ENCODE results near the gene NPVF.

NPVF gene, protein sequence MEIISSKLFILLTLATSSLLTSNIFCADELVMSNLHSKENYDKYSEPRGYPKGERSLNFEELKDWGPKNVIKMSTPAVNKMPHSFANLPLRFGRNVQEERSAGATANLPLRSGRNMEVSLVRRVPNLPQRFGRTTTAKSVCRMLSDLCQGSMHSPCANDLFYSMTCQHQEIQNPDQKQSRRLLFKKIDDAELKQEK

DNA sequence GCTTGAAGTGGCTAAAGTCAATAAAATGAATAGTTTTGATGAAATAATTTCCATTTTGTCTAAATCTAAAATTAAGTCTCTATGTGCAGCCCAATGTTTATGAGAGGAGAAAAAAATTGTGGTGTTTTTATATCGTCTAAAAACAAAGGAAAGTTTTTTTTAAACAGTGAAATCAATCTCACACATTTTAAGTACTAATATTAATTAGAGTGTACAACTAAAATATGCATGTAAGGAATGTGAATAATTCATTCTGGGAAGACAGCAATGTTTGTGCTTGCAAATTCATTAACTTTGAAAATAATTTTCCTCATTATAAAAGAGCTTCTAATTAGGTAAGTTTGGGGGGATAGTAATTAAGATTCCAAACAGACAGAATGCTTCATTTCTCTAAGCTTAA is at the start of gene NPVF:
TSS of gene NPVF (minus strand) at position 101 of the 400 bp plus-strand sequence. CDS start at position 54, 47 bp downstream.
- no peak for DNase-seq

DNA sequence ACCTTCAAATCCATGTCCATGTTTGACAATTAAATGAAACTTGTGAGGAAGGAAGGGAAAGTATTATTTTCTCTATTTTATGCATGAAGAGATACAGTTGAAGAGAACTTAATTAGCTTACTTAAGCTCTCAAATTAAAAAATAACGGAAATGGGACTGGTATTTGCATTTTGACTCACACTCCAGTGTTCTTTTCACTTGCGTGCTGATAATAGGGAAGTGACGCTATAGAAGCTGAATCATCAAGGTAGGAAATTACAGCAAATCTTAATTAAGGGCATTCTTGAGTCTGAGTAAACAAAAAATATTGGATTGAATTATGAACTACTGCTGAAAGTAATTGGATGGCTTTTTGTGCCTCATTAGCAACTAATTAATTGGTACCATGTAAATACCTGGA is 44.0 kb upstream of the NPVF start:
- DNase-seq, result no peak

DNA sequence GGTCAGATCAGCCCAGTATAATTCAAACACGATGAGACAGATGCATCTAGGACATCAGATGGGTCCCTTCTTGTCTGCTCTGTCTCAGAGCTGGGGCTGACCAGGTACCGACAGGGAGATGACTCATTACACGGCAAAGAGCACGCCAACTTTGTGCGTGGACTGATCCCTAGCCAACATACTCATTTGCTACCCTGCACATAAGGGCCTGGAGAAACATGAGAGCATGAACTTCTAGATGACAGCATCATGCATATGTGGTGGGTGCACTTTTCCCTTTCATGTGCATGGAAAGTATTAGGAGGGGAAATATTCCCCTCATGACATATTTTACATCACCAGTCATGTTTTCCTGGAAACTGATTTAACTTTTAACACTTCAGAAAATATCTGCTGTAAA is 35.1 kb upstream of the NPVF start:
- no peak for DNase-seq

DNA sequence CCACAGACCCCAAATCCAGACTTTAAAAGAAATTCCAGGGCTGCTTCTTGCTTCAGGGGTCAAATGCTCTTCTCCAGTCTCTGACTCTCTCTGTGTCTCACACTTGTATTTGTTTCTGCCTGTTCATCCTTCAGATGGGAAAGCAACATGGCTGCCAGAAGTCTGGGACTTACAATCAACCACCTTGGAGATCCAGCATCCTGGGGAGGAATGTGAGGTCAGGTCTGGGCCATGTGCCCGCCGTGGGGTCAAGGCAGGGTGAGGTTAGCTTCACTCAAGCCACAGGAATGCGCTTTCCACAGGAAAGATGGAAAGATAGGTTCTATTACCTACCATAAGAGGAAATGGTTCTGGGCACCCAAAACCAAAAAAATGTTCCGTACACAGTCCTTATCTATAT is 34.3 kb upstream of the NPVF start:
- no peak for DNase-seq

DNA sequence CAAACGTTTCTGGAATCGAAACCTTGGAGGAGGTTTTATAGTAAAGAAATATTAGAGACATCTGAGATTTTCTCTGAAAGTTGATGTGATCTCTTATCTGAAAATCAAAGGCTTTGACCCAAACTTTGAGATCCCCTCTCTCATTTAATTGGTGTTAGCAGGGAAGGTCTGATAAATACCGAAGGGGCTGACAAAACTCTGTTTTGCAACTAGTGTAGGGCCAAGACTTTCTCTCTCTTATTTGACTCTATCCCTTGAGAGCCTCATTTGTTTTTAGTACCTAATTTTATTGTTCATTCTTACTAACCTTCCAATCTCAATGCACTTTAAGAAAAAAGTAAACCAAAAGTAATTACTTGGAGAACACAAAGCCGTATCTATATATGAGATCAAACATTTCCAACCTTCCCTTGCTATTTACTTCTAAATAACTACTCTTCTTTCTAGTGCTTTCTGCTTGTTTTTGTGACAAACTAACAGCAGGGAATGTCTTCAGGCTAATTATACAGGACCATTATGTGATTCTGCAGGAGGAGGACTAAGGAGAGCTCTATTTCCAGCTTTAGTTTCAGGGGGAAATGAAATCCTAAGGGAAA is 33.4 kb upstream of the NPVF start:
- DNase-seq, result no peak

DNA sequence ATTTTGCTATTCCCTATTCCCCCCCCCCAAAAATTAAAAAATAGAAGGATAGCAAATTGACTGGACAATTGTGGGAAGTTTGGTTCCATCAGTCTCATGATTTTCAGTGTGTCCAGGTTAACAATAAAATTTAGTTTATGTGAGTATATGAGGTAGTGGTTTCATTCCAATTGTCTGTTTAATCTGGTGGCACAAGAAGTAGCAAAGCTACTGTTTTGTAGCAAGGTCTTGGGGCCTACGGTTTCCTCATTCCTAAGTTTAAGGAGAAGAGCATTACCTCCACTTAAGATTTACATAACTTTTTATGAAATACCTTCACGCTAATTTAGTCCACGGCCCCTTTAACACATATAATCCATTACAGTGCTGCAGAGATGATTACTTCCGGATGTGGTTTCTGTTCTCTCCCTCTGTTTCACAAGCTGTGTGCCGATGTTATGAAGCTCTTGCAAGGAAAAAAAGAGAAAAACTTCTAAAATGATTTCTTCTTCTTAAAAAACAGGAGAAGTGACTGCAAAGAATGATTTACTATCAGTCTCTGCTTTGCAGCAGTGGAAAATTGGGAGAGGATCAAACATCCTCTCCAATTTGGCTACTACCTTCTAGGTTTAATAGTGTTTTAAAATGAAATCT is 32.7 kb upstream of the NPVF start:
- DNase-seq, result peak; percentile 8

DNA sequence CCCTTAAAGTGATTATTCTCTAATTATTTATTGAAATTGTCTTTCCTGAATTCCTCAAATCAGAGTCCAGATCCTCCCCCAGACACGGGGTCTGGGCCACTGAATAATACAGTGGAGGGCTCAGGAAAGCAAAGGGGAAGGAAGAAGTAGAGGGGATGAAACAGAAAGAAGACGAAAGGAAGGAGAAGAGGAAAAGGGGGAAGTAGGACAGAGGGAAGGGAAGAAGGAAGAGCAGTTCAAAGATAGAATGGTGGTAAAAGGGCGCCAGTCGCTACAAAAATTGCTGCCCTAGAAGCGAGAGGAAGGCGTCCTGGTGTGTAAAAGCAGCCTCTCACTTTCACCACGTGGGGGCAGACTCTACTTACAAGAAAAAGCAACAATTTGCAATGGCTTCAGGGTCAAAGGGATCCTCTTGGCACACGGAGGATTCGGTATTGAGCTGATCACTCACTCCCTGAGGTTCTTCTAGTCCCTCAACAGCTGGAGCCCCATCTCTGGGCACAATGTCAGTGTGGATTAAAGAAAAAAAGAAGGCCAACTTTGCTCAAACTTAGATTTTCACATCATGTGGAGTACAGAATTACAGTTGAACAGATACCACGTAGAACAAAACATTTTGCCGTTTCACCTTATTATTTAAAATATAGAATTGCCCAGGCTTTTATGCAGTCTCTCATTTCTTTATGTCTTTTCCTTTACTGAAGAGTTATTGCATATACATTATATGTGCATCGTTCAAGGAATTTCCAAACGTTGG is 31.4 kb upstream of the NPVF start:
- no peak for DNase-seq

DNA sequence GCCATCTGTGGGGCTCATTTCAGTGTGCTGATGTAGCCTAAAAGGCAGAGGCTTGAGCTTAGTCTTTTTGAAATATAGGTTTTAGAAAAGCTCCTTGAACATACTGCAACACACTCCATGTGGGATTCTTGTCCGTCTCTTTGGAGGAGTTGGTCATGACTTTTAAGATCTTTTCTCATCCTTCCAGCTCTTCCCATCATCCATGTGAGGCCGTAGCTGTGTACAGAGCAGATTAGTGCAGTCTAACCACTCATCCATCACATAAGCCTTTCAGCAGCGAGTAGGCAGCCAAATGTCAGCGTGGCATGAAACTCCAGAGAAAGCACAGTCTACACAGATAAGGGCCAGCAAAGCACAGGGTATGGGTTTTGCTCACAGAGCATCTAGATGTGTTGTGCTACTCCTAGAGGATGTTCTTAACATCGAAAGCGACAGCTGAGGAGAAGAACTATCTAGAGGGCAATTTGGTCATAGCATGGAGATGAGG is 28.1 kb upstream of the NPVF start:
- DNase-seq, result no peak

DNA sequence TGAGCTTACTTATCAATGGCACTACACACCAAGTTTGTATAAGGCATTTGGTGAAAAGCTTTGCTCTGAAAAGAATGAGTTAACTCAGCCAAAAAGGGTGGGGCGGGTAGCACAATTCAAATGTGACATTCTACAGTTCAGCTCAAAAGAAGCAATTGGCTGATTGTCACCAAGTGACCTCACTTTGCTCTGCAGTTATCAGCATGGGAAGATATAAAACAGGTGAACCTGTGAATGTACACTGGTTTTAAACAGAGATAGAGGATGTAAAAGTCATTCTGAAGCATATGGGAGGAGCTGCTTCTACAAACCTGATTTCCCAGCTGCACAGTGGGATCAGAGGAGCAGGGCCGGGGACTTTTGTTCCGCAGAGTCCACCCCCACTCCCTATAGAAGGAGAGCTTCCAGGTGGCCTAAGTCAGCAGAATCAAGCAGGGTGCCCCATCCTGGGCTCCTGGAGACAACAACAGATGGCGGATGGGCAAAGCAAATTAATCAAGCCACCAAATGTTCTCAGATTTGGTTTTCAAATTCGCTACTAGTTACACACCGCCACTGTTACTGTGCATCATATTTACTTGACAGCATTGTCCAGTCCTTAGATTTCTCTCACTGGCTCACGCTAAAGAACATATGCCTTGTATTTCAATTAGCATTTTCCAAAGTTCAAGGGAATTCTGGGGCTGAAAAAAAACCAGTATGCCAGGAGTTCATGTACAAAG is 27.5 kb upstream of the NPVF start:
- DNase-seq, result no peak

DNA sequence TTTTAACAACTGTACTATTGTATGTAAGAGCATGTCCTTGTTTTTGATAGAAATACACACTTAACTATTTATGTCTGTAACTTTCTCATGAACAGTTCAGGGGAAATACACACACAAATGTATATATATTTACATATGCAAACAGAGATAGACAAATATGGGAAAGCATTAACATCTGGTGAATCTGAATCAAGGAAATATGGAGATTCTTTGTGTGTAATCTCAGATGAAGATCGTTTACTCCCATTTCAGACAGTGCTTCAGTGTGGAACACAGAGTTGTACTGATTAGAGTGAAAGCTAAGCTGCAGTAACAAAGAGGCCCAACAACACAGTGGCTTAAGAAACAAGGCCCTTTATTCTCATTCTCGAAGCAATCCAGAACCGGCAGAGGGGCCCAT is 26.3 kb upstream of the NPVF start:
- no peak for DNase-seq

DNA sequence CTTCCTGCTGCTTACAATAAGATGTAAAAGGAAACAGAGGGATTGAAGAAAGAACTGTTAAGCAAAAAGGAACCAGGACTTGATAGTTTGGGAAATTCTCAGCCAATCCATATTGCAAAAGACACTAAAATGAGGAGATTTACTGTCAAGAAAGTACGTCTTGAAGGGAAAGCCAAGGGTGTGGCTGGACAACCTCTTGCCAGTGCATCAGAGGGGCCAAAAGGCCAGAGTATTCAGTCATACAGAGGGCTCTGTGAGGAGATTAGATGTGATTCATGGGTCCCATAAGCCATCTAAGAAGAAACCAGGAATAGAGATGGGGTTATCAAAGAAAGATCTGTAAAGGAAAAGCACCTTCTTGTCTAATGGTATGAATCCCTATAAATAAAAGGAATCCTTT is 25.4 kb upstream of the NPVF start:
- DNase-seq, result no peak

DNA sequence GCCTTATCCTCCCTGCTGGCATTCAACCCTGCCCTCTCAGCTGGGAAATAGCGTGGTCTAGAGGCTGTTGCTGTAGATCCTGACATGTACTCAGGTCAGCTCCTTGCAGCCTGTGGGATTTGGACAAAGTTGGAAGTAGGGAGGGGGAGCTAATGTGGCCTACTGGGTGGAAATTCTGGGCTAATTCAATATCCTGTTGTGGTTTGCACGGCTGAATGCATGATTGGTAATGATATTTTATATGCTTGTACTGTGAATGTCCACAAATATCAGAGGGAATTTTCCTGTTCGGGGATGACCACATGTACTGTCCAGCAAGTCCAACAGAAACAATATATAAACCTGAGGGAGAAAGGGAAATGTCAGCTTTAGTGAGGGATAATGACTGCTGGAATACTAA is 22.1 kb upstream of the NPVF start:
- no peak for DNase-seq

DNA sequence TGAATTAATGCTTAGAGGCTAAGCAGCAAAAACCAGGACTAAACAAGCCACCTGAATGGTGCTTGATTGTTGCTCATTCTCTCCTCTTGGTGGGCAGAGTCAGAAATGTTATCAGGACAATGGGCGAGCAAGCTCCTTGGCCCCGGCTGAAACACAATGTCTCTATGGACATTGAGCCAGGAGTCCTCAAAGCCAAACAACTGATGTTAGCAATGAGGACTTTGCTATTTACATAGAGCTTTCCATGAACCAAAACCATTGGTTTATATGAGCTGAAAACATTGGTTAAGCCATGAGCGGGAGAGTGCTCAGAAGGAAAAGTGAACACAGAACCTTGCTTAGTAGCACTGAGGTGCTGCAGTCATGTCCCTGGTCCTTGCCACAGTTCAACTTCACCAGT is 21.5 kb upstream of the NPVF start:
- no peak for DNase-seq

DNA sequence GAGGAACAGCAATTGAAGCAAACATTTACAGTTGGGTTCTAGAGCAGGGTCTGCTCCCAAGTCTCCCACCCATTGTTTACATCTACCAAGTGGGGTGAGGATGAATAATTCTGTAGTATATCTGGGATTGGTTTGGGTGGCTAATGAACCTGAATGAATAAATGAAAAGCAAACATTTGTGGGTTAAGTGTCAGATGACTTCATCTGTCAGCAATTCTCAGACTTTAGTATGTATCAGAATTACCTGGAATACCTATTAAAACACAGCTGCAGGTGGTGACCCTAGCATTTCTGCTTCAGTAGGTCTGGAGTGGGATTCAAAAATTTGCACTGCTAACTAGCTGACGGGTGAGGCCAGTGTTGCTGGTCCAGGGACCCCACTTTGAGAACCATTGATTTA is 18.0 kb upstream of the NPVF start:
- no peak for DNase-seq

DNA sequence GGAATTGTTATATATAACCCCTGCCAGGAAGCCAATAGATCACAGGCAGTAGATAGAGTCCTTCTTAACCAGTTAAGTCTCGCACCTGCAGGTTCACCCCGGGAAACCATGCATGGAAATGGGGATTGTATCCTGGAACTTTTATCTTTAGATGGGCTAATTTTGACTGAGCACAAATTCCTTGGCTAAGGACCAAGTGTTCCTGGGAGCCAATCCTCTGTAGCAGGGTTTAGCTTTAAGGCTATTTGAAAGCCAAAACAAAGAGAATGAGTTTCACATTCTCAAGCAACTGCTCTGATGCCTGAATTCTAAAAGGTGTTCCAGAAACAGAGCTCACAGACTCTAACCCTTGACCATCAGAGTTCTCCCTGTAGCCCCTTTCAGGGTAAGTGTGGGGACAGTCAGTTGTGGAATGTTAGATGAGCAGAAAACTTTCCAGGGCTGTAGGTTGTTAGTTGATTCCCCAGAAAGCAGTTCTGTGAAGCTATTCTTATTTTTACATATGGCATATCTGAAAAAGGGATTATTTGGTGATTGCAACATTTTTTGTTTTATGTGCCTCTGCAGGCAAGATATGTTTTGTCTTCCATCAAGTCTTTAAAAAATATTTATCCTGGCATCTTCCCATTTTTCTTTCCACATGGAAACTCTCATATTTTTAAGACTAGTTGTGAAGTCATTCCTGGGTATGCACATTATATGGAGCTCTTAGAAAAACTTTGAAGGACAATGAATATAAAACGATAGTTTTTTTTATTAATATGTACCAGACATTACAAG is 16.2 kb upstream of the NPVF start:
- no peak for DNase-seq

DNA sequence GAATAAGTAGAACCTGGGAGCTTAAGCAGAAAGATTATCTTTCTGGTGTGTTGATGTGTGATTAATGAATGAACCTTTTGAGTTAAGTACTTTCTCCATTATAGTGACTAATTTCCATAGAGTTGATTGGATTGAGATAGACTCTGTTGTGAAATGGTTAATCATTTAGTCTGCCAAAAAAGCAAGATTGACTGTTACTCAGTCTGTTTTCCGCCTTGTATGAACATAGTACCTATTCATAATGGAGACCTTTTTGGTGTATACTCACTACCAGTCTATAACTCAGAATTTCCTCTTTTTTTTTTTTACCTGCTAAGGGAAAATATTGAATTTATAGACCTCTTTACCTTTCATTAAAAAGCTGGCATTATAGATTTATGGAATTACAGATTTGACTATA is 14.4 kb upstream of the NPVF start:
- no peak for DNase-seq

DNA sequence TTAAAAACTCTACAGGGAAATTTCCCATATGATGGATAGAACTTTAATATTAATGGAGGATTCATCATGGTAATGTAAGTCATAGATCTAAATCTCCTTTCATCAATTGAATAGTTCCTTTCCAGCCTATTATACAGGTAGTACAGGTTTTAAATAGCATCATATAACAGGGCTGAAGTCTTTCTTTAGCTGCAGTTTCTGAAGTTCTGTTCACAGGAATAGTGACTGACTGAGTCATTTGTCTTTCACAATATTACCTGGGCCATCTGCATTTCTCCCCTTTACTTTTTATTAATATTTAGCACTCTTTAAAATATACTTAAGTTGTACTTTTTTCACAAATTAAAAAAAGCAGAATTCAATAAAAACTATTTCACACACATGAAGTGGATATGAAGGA is 12.6 kb upstream of the NPVF start:
- DNase-seq, result no peak

DNA sequence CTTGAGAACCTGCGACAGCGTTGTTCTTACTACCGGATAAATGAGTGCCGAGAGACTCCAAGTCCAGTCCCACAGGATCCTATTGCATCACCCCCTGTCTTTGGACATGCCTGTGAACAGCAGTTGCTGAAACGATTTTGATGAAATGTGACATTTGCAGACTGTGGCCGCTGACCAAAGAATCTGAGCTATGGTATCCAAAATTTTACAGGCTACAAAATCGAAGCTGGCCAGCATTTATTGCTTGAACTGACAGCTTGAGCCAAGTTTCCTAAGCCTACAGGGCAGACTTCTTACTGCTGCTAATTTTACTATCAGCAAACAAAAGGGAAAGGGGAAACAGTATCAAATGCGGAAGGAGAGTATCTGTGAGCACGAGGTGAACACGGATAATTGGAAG is 12.1 kb upstream of the NPVF start:
- no peak for DNase-seq

DNA sequence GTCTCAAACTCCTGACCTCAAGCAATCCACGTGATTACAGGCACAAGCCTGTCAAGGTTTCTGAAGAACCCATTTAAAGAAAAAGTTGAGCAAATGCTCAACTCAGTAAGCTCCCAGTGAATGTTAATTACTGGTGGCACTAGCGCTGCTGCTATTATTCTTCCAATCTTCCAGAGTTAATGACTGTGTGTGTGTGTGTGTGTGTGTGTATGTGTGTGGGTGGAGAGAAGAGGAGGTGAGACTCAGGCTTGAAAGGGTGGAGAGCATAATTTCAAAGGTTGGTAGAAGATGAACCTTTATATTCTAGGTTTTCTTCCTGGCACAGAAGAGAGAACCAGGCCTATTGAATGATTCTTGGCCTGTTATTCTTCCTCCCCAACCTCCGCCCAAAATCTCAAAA is 11.6 kb upstream of the NPVF start:
- DNase-seq, result no peak

DNA sequence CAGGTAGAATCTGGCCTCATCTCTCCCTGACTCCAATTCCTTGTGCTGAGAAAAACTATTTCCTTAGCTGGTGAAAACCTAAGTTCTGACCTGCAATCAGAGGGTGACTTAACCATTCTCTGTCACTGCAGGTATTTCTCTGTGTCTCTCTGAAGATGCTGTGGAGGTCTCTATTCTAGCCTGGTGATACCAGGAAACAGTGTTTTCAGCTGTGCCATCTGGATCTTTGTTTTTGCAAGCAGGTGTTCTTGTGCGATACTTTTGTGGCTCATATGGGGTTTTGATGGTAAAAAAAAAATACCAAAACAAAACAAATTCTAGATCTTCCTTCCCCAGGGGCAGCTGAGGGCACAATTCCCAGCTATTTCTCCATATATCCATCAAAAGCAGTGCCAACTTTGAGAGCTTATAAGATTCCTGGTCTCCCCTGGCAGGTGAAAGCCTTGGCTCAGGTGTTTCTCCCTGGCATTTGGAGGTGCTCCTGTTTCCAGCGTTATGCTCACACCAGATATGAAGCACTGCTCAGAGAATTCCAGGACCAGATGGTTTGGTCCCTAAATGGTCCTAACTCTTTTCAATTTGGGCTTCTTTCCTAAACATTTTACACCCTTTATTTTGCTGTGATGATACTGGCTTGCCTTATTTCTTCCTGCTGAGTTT is 9.9 kb upstream of the NPVF start:
- DNase-seq, result no peak

DNA sequence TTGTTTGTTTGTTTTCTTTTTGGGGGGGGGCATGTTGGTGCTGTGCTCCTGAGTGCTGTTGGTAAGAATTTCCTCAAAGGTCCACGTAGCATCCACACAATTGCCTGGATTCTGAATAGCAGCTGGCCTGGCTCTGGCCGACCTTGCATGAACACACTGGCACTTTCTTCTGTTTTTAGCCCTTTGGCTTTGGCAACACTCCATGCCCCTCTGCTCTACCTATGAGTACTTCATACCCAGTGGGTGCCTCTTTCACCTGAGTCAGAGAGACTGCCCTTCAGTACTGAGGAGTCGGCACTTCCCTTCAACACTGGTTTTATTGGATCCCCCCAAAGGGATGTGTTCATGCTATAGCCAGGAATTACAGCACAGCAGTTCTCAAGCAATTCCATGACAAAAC is 7.2 kb upstream of the NPVF start:
- no peak for DNase-seq

DNA sequence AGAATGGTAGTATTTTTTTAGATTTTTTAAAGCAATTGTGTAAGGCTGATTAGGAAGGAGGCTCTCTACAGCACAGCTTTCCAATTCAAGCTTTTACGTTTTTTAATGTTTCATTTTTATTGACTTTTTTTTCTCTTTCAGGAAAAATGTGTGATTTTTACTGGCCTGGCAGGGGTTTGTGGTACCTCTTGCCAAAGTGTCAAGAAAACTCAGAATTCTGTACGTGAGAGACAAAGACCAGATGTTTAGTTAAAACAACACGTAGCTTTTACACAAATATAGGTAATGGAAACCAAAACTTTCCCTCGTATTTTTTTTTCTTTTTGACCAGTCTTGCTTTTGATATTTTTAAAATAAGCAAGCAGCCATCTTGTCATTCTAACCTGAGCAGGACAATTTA is 6.0 kb upstream of the NPVF start:
- DNase-seq, result no peak
